GM12891 (cell line): Measurements from ENCODE around the gene ERBB2.

Experiments used
- POLR2A ChIP-seq: IDR thresholded peaks from 2 replicates; pipeline ENCODE4 v1.6.1; 2011; ENCODE audit warnings: low read depth, low read length, control low read depth
- POLR2AphosphoS5 ChIP-seq: IDR thresholded peaks from 2 replicates; pipeline ENCODE4 v1.6.1; 2011; ENCODE audit warnings: low read depth, low read length, control low read depth
- POU2F2 ChIP-seq: IDR thresholded peaks from 2 replicates; pipeline ENCODE4 v1.6.1; 2011; ENCODE audit warnings: low read depth, mild to moderate bottlenecking, control low read depth, low read length, moderate library complexity
- SPI1 ChIP-seq: IDR thresholded peaks from 2 replicates; pipeline ENCODE4 v1.6.1; 2011; ENCODE audit warnings: low read depth, low read length, control low read depth

DNA sequence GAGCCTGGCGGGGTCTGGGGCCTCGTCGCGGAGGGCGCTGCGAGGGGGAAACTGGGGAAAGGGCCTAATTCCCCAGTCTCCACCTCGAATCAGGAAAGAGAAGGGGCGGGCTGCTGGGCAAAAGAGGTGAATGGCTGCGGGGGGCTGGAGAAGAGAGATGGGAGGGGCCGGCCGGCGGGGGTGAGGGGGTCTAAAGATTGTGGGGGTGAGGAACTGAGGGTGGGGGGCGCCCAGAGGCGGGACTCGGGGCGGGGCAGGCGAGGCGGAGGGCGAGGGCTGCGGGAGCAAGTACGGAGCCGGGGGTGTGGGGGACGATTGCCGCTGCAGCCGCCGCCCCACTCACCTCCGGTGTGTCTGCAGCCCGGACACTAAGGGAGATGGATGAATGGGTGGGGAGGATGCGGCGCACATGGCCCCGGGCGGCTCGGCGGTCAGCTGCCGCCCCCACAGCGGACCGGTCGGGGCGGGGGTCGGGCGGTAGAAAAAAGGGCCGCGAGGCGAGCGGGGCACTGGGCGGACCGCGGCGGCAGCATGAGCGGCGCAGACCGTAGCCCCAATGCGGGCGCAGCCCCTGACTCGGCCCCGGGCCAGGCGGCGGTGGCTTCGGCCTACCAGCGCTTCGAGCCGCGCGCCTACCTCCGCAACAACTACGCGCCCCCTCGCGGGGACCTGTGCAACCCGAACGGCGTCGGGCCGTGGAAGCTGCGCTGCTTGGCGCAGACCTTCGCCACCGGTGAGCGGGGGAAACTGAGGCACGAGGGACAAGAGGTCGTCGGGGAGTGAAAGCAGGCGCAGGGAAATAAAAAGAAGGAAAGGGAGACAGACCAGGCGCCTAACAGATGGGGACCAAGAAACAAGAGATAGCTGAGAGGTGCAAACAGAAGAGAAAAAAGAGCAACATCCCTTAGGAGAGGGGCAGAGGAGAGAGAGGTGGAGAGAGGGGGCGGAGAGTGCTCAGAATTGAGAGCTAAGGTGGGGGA lies 31.6 kb upstream of the ERBB2 start, which contains the start of gene PNMT:
- TF ChIP-seq POLR2AphosphoS5 (no peak), POLR2A (no peak), POU2F2 (no peak), SPI1 (no peak)
